Pons (tissue), 1 donor: ENCODE results near the gene CNTNAP4.

Experiments
- DNase-seq: peaks from one replicate; pipeline ENCODE4 v3.0.0-alpha.2; 2016; ENCODE audit warnings: low spot score

CNTNAP4 gene

GRCh38 chr16:76396977-76397376, 119.8 kb downstream of the CNTNAP4 start:
- DNase-seq, result no peak

- no peak for DNase-seq
Measured at GRCh38 chr16:76409706-76410105, 132.5 kb downstream of the CNTNAP4 start.

DNA sequence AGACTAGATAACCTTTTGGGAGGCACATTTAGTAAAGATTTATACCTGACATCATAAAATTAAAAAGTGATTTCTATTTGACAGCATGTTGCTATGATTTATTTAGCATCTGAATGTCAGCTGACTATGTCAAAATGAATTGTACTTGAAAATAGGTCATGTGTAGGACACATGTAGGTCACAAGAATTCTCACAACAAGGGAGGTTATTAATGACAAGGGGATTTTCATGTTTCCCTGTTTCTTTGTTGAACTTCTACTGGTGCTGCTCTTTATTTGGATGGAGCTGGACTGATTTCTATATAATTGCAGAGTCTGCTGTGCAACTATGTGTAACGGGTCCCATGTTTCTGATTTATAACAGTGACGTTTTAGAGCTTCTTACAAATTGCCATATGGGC, 144.4 kb downstream of the CNTNAP4 start:
- DNase-seq, result no peak

- no peak for DNase-seq
Measured at GRCh38 chr16:76428858-76429257, 151.7 kb downstream of the CNTNAP4 start.

DNA sequence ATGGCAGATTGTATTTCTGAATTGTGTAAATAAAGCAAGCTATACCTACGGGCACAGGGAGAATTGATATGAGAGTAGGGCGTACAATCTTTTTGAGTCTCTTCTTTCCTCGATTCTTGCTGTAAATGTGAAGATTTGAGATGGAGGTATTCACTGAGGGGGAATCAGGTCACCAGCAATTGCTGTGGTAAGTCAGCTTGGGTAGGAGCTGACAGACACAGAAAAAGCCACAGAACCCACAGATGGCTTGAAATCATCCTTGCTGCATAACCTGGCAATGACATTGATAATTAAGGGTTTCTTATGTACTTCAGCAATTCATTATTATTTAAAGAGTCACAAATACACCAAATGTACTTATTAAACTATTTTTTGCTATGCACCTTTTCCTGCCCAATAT, 164.2 kb downstream of the CNTNAP4 start:
- no peak for DNase-seq

GRCh38 chr16:76441876-76442275, 164.7 kb downstream of the CNTNAP4 start:
- no peak for DNase-seq

DNA sequence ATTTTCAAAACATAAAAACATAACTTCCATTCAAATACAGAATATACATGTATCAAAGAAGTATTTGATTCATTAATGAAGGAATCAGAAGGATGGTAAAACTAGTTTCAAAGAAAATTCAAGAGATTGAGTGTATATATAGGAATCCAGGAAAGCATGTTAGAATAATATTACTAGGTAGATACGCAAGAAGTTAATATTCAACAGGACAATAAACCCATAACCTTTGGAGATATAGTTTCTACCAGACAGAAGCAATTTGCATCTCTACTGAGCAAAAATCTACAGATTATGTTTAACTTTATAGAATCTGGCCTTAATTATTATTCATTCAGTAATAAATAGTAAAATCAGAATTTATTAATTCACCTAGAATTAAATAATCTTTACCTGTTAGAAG, 166.8 kb downstream of the CNTNAP4 start:
- DNase-seq, result no peak

DNA sequence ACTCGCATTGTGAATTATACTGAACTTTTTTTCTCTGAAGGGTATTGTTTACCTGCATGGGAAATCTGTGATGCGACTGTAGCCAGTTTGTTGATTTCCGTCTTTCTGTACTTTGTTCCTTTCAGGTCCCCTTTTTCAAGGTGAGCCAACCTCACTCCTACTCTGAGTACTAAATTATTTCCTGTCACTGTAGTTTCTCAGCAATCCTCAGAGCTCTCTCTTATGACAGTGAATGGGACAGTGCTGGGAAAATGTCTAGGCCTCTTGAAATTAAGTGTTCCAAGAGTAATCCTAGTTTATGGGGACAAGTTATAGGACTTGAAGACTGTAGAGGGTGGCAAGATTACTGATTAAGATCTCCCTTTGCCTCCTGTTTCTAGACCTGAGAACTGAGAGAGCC, 167.6 kb downstream of the CNTNAP4 start:
- no peak for DNase-seq

- no peak for DNase-seq
Measured at GRCh38 chr16:76445815-76446214, 168.6 kb downstream of the CNTNAP4 start.

DNA sequence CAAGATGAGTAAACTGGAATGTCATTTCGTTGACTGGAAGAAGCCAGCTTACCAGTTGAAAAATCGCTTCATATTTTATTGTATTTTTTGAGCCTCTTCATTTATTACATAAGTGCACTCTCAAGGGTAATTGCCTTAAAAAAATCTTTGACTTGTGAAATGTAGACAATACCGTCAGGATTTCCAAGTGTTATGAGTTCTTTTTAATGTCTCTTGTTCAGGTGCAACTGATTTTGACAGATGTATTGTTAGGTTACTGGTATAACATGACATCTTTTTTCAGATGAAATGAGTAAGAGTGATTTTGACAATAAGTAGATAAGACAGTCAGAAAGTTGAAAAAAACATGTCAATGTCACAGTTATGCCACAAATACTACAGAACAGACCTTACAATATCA, 169.1 kb downstream of the CNTNAP4 start:
- DNase-seq, result no peak

- no peak for DNase-seq
Measured at GRCh38 chr16:76450890-76451289, 173.7 kb downstream of the CNTNAP4 start.

GRCh38 chr16:76455257-76455656, 178.1 kb downstream of the CNTNAP4 start:
- no peak for DNase-seq

- DNase-seq, result no peak
Measured at GRCh38 chr16:76456016-76456415, 178.8 kb downstream of the CNTNAP4 start.

DNA sequence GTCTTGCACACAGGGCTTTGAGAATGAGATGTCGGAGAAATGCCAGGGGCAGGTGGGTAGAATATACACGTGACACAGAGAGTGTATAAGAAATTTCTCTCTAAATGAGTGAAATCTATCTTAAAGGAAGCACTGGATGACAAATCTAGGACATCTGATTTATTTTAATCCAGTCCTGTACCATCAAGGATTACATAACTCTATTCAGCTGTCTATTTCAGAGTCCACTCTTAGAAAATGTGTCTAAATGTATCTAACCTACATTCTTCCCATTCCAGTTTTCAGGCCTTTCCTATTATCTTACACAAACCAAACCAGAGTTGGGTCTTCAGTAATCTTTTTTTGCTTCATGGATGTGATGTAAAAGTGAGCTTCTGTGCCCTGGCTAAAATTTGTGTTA, 181.9 kb downstream of the CNTNAP4 start:
- DNase-seq, result no peak

GRCh38 chr16:76461836-76462235, 184.6 kb downstream of the CNTNAP4 start:
- no peak for DNase-seq

GRCh38 chr16:76464955-76465620, 187.9 kb downstream of the CNTNAP4 start:
- no peak for DNase-seq

- no peak for DNase-seq
Measured at GRCh38 chr16:76466871-76467270, 189.7 kb downstream of the CNTNAP4 start.

GRCh38 chr16:76474048-76474447, 196.8 kb downstream of the CNTNAP4 start:
- DNase-seq, result no peak

DNA sequence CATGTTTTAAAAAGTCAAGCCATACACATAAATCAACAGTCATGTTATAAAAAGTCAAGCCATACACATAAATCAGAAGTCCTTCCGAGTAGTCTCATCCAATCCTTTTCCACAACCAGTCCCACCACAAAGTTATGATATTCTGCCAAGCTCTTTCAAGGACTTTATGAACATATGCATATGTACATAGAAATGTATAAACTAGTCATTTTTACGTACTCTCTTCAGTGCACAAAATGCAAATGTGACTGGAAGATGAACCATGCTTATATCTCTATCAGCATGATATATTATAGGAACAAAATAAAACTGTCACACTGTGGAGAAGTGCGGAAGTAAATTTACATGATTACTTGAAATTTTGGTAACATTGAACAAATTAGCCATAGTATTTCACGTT, 200.9 kb downstream of the CNTNAP4 start:
- DNase-seq, result no peak

DNA sequence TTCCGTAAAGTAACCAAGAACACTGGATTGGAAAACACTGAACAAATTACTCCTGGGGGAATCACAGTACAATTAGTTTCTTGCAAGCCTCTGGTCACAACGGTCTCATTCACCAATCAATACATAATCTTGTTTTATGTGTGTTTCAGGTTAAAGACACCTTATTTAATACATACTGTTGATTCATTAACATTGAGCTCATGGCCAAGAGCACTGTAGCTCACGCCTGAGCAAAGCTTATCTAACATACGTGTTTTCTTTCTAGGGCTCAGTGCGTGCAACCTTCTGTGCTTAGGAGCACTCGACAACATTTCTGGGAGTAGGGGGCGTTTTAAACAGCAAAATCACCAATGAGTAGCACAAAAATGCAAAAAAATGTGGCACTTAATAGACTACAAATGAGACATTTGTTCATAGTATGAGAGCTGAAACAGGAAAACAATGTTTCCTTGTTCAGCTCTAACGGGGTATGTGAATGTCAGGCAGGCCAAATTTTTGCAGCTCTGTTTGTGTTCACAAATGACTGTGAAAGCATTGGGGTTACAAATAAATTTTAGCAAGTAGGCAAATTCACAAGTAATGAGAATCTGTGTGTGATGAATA, 206.2 kb downstream of the CNTNAP4 start:
- peak; percentile 93 for DNase-seq

GRCh38 chr16:76484020-76484419, 206.8 kb downstream of the CNTNAP4 start:
- no peak for DNase-seq

- no peak for DNase-seq
Measured at GRCh38 chr16:76486740-76487139, 209.5 kb downstream of the CNTNAP4 start.

DNA sequence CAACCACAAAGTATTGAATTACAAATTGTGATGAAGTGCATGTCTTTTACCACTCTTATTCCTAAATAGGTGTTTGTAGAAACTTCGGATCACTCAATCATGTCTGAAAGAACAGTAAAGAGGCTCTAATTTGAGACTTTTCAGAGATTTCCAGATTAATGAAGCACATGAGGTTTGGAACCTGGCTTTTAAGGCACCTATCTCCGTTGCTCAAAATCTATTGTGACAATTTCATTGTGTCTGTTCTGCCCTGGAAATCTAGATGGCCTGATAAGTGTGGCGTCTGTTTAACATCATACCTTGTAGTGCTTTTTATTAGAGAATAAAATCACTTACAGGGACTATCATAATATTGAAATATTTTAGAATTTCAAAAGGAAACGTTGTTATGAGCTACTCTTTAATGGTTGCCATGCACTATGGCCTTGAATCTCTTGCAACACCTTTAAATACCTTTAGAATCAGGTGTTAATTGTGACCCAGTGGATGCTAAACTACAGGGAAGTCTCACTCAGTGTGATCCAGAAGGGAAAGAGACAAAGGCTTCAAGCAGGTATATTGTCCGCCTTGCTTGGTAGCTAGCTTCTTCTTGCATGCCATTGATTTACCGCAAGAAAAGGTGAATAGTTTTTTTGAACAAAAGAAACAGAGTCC, 210.3 kb downstream of the CNTNAP4 start:
- no peak for DNase-seq

- DNase-seq, result no peak
Measured at GRCh38 chr16:76488065-76488417, 210.8 kb downstream of the CNTNAP4 start.
